HG02852 (cell line): ENCODE measurements around the gene EFTUD2.
"Not testable (repeated sequence)": the region's sequence is repeated elsewhere in the genome, so short reads cannot be mapped to it uniquely, and the experiment has no call there.

Experiments
- ATAC-seq: cut with Tn5 transposase; IDR thresholded peaks from one replicate; pipeline ENCODE4 v1.9.1; 2021; ENCODE audit warnings: mild to moderate bottlenecking, moderate library complexity; ENCODE audit not compliant: unreplicated experiment

The EFTUD2 gene

DNA sequence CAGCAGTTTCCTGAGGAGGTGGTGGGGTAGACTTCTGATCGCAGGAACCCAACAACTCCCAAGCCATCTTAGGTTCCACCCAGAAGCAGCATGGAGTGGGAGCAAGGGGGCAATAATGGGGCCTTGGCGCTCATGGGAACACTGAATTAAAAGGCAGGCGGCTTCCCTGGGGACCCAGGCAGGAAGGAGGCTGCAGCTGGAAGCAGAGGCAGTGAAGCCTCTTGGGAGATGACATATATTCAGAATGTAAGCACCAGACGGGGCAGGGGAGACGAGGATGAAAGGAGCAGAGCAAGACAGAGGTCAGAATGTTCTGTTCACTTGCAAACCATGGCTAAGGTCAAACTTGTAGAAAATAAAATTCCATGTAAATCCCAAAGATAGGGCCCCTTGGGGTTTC lies 48.6 kb downstream of the EFTUD2 start:
- no peak for ATAC-seq

DNA sequence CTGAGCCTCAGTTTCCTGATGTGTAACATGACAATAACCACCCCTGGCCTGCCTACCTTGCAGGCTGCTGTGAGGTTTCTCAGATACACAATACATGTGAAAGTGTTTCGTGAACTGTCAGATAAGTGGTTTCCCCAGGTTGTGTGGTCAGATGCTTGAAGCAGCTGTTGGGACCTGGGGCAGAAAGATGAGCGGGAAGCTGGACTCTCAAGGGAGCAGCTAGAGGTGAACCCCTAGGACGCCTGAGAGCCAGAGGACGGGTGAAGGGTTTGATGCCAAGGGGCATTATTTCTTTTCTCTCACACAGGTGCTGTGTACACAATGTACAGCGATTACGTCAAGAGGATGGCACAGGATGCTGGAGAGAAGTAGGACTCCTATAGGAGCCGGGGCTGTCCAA lies 49.2 kb downstream of the EFTUD2 start:
- ATAC-seq = no peak

DNA sequence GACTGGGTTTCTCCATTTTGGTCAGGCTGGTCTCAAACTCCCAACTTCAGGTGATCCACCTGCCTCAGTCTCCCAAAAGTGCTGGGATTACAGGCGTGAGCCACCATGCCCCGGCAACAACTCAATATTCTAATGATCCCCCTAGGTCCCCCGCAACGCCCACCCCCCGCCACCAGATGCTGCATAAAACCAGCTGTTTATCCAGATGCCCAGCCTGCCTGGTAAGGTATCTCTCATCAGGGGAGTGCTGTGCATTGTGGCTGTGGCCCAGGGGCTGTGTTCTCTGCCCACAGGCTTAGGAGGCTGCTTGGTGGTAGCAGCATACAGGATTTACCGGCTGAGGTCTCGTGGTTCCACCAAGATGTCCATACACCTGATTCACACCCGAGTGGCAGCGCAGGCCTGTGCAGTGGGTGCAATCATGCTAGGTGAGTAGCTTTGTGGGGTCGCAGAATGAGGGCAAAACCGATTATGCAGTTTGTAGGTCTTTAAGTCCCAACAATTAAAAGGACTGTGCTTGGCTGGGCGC lies 50.2 kb downstream of the EFTUD2 start:
- ATAC-seq = no peak

DNA sequence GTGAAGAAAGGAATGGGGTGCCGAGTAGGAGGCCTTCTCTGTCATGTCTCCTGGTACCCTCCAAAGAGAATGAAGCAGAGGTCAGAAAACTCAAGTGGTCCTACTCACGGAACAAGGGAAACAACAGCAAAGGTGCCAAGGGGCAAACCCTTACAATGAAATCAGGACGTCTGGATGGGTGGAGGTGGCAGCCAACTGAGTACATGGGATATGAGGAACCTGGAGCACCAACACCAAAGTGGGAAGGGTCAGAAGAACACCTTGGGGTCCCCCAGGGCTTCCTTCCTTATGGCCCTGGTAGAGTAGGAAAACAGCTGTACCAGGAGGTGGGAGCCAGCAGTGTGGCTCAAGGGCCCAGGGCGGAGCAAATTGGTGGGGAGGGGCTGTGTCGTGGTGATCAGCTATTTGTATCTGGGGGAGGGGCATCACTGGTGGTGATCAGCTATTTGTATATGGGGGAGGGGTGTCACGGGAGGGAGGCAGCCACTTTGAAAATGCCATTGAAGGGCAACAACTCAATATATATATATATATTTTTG lies 50.9 kb downstream of the EFTUD2 start:
- ATAC-seq = no peak

DNA sequence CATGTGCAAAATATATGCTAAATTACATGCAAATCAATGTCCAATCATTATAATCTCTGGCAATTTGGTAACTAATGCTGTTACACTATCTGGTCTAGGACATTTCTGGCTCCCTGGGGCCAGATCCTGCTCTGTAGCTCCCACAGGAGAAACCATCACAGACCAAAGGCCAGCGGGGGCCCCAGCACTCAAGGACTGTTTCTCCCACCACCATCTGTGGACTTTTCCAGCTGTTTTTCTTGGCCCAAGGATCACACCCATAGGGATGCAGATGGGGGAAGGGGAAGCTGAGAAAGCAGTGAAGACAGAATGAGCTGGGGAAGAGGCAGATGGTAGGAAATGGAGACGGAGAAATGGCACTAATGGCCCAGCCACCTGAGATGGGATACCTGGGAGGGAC lies 51.7 kb downstream of the EFTUD2 start, which contains the start of gene HIGD1B:
TSS of gene HIGD1B (plus strand) at position 298 of the 400 bp plus-strand sequence. CDS start 270 bp downstream, outside the sequence.
- no peak for ATAC-seq

DNA sequence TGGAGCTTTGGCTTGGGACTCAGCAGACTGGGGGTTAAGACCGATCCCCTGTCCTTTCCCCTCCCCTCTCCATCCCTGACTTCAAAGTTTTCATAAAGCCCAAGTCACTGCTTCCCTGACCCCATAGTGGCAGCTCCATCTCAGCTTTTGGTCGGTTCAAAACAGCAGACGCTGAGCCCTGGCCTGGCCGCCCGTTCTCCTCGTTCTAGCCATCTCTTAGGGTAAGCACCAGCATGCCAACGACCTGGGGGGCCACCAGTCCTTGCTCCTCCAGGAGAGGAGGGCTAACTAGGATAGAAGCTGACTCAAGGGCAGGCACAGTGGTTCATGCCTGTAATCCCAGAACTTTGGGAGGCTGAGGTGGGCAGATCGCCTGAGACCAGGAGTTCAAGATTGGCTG lies 53.0 kb downstream of the EFTUD2 start:
- ATAC-seq = no peak

DNA sequence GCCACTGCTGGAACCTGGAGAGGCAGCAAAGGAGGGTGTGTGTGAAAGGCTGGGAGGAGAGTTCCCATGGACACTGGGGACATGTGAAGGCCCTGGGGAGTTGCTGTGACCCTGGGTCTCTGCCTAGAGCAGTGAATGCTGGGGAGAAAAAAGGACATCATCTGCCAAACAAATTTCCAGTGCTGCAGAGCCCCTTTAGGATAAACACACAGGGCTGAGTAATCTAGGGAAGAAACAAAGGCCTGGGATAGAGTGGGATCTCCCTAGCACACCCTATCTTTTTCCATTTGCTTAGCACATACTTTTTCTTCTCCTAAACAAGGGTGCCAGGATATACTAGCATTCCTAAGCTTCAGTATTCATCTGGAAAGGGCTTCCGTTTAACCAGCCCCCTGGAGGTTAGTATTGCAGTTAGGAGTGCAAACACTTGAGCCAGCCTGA lies 54.8 kb downstream of the EFTUD2 start:
- ATAC-seq = no peak

DNA sequence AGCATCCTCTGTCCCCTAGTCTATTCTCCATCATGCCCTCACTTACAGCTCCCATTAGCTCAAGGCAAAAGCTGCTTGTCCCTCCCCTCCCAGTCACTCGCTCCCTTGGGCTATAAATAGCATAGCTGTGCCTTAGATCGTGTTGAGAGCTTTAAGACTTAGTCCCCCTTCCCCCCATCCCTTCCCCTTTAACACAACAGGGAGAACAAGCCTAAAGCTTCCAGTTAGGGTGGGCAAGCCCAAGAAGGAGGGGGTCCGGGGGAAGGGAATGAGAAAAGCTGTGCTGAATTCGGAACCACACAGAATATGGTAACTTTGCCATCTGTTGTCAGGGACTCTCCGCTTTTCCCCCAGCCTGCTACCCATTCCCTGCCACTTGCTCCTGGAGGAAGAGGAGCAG lies 56.5 kb downstream of the EFTUD2 start:
- ATAC-seq = no peak

DNA sequence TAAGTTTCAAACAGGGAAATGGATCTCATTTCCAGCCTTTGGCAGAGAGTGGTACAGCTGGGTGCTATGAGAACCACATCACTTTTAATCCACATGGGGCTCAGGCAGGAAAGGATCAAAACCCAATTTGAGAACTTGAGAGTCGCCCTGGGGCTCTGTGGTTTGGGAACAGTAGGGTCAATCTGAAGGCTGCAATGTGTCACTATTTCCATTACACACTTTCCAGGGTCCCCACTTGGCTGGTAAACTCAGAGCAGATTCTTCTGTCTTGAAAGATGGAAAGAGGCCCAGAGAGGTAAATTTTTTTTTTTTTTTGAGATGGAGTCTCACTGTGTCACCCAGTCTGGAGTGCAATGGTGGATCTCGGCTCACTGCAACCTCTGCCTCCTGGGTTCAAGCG lies 58.3 kb downstream of the EFTUD2 start:
- no peak for ATAC-seq

DNA sequence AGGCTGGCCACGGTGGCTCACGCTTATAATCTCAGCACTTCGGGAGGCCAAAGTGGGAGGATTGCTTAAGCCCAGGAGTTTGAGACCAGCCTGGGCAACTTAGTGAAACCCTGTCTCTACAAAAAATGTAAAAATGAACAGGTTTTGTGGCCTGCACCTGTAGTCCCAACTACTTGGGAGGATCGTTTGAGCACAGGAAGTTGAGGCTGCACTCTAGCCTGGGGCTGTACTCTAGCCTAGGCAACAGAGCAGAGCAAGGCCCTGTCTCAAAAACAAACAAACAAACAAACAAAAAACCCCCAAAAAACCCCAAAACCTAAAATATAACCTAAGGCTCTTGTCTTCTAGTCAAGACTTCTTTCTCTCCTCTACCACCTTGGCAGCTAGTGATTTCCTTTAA lies 59.0 kb downstream of the EFTUD2 start:
- ATAC-seq = no peak

DNA sequence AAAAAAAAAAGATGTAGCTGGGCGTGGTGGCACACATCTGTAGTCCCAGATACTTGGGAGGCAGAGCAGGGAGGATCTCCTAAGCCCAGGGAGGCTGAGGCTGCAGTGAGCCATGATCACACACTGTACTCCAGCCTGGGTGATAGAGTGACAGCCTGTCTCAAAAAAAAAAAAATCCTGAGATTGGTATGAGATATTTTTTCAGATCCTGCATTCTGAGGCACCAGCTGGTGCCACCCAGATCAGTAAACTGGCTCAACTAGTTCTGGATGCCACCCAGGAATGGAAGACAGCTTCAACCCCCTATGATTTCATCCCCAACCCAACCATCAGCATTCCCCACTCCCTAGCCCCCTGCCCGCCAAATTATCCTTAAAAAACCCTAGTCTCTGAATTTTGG lies 62.0 kb downstream of the EFTUD2 start:
- no peak for ATAC-seq

DNA sequence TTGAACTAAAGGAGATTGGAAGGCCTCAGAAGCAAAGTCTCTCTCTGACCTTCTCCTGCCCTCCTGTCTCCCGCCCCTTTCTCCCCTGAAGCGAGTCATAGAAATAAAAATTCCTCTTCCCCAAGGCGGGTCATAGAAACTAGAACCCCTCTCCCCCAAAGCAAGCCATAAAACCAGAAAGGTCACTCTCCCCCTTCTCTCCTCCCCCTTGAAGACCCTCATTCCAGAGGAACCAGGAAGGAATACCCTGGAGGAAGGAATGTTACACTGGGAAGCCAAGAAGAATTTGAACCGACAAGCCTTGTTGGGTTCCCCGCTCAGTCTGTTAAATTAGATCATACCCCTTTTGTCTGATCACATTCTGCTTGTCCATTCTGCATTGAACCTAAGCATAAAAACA lies 66.4 kb downstream of the EFTUD2 start:
- no peak for ATAC-seq

DNA sequence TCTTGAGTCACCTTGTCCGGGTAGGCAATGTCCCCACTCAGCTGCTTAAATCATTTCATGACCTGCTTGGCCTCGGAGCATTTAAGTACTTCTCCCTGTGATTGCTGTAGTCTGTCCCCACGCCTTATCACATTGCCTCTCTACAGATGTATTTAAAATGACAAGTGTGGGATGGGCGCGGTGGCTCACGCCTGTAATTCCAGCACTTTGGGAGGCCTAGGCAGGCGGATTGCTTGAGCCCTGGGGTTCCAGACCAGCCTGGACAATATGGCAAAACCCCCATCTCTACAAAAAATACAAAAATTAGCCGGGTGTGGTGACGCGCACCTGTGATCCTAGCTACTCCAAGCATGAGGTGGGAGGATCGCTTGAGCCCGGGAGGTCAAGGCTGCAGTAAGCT lies 67.9 kb downstream of the EFTUD2 start:
- no peak for ATAC-seq

DNA sequence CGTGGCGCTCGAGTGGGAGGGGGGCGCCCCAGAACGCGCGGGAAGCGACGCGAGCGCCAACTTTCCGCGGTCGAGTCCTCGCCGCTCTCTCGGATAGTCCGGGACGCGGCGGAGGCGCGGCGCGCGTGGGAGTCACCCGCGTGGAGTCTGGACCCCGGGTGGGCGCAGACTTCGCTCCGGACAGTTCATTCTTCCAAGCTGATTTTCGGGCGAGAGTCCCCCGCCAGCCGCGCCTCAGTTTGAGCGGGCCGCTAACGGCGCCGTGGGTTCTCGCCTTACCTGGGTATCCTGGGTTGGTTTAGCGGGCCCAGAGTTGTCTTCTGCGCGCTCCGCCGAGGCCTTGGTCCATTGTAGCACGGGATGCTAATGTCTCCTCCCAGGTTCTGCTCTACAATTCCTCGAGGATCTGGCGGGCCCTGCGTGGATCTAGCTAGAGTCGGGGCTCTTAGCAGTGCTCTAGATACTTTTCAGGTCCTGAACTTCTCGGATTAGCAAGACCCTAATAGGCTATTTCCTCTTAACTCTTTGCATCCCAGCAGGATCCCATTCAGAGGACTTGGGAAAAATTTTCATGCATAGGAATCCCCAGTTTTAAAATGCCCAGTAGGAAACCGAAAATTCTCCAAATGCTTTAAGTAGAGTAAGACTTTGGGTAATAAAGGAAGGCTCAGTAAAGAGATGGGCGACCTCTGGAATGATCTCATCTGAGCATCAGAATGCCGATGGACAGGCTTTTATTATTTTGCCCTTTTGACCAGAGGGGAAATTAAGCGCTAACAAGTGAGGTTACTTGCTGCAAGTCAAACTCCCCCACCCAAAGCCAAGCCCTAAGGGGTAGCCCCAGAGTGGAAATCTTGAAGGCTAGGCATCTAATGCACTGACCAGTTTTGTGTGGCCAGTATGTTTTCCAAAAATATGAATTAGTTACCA lies 68.6 kb downstream of the EFTUD2 start:
- no peak for ATAC-seq

DNA sequence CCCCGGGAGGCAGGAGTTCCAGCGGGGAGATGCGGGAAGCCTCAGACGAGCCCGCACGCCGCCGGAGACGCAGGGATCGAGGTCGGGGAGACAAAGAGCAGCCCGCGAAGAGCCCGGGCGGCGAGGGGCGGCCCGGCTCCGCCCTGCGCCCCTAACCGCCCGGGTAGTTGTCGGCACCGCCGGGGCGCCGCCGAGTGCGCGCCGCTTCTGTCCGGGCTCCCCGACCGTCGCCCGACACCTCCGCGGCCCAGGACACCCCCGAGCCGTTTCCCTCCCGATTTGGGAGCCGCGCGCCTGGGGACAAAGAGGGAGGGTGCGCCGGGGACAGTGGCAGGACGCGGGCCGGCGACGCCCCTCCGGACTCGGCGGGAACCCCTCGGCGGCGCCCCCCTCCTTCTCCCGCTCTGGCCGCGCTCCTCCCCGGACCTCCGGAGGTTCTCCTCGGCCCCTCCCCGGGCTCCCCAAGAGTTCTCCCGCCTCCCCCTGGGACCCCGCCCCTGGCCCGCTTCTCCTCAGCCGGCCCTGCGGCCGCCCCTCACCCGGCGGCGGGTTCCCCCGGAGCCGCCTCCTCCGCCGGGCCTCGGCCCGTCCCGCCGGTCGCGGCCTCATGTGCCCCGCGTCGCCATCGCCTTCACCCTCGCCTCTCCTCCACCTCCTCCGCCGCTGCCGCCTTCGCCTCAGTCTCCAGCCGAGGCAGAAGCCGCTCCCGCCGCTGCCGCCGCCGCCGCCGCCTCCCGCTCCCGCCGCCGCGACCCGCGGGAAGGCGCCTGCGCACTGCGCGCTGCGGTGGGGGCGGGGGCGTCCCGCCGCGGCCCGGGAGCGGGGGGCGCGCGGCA lies 69.5 kb downstream of the EFTUD2 start, which contains the start of gene GJC1:
TSS of gene GJC1 (minus strand) at position 765 of the 836 bp plus-strand sequence. CDS start 24,470 bp downstream, outside the sequence.
- no peak for ATAC-seq

DNA sequence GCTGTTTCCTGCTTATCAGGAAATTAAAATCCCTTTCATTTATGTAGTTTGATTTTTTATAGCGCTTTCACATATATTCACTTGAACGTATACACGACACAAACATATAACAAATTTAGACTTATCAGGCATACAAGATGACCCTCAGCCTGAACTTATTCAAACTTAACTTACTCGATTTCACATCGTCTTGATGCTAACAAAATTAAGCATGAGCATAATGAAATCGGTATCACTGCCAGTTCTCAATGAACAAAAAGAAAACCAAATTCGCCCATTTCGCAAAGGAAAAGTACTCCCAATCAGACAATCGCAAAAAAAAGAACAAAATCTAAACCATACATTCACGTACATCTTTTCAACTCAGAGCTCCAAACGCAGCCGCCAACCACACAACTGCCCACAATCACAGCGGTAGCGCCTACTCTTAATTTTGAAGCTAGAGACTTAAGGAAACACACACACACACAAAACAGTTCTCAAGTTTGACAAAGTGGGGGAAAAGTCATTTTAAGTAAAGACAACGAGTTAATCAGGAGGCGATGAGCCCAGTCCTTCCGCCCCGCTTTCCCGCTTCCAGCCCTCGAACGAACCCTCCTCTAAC lies 70.2 kb downstream of the EFTUD2 start:
- ATAC-seq = no peak

DNA sequence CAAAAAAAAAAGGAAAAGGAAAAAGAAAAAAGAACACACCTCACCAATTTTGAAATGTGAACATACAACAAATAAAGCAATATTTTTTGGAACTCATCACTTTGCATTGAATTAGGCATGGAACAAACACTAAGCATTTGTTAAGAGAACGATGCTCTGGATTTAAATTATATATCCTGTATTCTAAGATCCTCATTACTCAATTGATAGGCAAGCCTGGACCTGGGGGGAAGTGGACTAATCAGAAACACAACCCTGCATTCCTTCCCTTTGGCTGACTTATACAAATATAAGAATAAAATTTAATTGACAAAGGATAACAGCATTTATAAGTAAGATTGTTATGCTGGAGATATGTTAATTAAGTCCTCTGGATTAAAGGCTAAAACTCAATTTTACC lies 71.4 kb downstream of the EFTUD2 start:
- no peak for ATAC-seq

DNA sequence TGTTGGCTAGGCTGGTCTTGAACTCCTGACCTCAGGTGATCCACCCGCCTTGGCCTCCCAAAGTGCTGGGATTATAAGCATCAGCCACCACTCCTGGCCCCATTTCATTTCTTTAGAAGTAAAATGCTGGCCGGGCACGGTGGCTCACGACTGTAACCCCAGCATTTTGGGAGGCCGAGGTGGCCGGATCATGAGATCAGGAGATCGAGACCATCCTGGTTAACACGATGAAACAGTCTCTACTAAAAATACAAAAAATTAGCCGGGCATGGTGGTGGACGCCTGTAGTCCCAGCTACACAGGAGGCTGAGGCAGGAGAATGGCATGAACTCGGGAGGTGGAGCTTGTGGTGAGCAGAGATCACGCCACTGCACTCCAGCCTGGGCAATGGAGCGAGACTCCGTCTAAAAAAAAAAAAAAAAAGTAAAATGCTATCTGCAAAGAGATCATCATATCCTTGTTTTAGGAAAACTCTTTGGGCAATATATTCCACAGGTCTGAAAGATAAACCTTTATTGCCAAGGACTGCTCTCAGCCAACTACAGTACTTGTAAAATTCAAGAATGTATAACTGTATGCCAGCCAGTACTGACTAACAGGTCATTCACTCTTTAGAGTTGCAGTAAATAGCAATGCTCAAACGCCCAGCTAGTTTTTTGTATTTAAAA lies 73.0 kb downstream of the EFTUD2 start:
- no peak for ATAC-seq

DNA sequence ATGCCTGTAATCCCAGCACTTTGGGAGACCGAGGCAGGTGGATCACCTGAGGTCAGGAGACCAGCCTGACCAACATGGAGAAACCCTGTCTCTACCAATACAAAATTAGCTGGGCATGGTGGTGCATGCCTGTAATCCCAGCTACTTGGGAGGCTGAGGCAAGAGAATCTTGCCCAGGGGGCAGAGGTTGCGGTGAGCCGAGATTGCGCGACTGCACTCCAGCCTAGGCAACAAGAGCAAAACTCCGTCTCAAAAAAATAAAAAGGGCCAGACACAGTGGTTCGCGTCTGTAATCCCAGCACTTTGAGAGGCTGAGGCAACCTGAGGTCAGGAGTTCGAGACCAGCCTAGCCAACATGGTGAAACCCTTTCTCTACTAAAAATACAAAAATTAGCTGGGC lies 74.0 kb downstream of the EFTUD2 start:
- ATAC-seq = not testable (repeated sequence)

DNA sequence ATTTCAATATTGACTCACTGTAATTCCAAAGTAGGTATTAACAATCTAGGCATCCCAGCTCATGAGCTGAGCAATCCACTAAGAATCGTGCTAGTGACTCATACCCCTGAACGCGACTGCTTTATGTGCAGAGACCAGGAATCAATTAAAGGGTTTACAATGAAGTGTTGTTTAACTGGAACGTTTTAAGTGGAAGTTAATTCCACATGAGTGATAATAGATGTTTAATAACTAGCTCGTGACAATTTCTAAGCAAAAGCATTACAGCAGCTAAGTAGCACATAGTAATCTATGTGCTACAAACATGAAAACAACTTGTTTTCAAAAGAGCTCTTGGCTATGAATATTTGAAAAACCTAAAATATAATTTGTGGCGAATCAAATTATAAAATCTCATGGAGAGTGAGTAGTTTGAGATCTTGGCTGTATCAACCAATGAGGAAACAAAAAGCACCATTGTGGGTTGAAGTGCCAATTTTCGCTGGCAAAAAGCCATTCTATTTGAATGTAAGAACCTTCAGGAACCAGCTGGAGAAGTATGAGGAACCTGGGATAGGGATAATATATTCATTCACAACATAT lies 78.5 kb downstream of the EFTUD2 start:
- no peak for ATAC-seq
